B cell (primary cell): ENCODE results near the gene ATF6B. TPM values are rescaled to one million over a fixed set of nuclear protein-coding genes. Genes with fewer than 3 reads are reported as not detected.
A peak's percentile ranks its signal among the peaks of the same experiment; 100 is the strongest.

ENCODE experiments used
- ATAC-seq: fragments of 200-7000 bp; cut with Tn5 transposase; one replicate; pipeline ENCODE4 v1.10.0; 2021; ENCODE audit warnings: low read depth, mild to moderate bottlenecking, moderate number of reproducible peaks, moderate library complexity
- CTCF ChIA-PET: fragments of 350-600 bp; sonication (Branson Sonifier 250); formaldehyde crosslinking; loops from one replicate; lab custom pipeline; 2021; ENCODE audit warnings: antibody characterized with exemption, inconsistent platforms; lab: Charles Lee
- POLR2A ChIA-PET: fragments of 350-600 bp; sonication (Branson Sonifier 250); formaldehyde crosslinking; loops from one replicate; lab custom pipeline; 2021; ENCODE audit warnings: antibody characterized with exemption; lab: Charles Lee
- DNase-seq: peaks from one replicate; pipeline ENCODE4 v3.0.0; 2013
- H2AFZ ChIP-seq: 2 replicates; pipeline ENCODE4 v1.6.1; 2012; ENCODE audit warnings: mild to moderate bottlenecking, low read depth, low read length; ENCODE audit not compliant: insufficient read depth, poor library complexity, severe bottlenecking
- H3K27ac ChIP-seq, 2 donors: 1 replicate in 1 of 2; 2 replicates in 1 of 2; pipeline ENCODE4 v1.5.1; 2012 to 2013; ENCODE audit warnings: low read length in 2 of 2, mild to moderate bottlenecking in 2 of 2, moderate library complexity in 1 of 2
- H3K27me3 ChIP-seq, 4 experiments: fragments of 200-600 bp in 1 of 4; sonication (generic) in 1 of 4; replicated peaks in 1 of 4; 1 replicate in 2 of 4; 2 replicates in 2 of 4; pipeline versions ENCODE4 v1.6.1 to v1.7.0; 2013 to 2016; ENCODE audit warnings: low read length in 3 of 4, mild to moderate bottlenecking in 2 of 4, mixed read lengths in 1 of 4, moderate library complexity in 1 of 4; ENCODE audit not compliant: insufficient read depth in 4 of 4, control insufficient read depth in 3 of 4; ENCODE audit errors: control extremely low read depth in 1 of 4
- H3K36me3 ChIP-seq, 2 experiments: replicated peaks in 1 of 2; 1 replicate in 1 of 2; 2 replicates in 1 of 2; pipeline versions ENCODE4 v1.6.1 to v1.7.1; 2013; ENCODE audit warnings: low read length in 1 of 2; ENCODE audit not compliant: insufficient read depth in 2 of 2, control insufficient read depth in 1 of 2; ENCODE audit errors: control extremely low read depth in 1 of 2, extremely low read depth in 1 of 2
- H3K4me1 ChIP-seq, 2 donors: fragments of 200-600 bp in 1 of 2; sonication (generic) in 1 of 2; 1 replicate in 1 of 2; 2 replicates in 1 of 2; pipeline versions ENCODE4 v1.5.1 to v1.6.1; 2013 to 2017; ENCODE audit warnings: low read length in 2 of 2; ENCODE audit not compliant: control insufficient read depth in 2 of 2, insufficient read depth in 2 of 2
- H3K4me2 ChIP-seq: replicated peaks from 2 replicates; pipeline ENCODE3; 2012; ENCODE audit warnings: mild to moderate bottlenecking, low read depth, low read length; ENCODE audit not compliant: poor library complexity, severe bottlenecking
- H3K4me3 ChIP-seq, 5 experiments: fragments of 200-600 bp in 1 of 5; sonication (generic) in 1 of 5; 1 replicate in 3 of 5; 2 replicates in 2 of 5; pipeline versions ENCODE4 v1.5.1 to v1.7.0; 2011 to 2016; ENCODE audit warnings: low read length in 4 of 5, mild to moderate bottlenecking in 4 of 5, low read depth in 2 of 5, control low read depth in 1 of 5, moderate library complexity in 1 of 5; ENCODE audit not compliant: insufficient read depth in 1 of 5; ENCODE audit errors: control extremely low read depth in 1 of 5, extremely low read depth in 1 of 5
- H3K79me2 ChIP-seq: fragments of 200-600 bp; sonication (generic); one replicate; pipeline ENCODE4 v1.6.0; 2016; ENCODE audit warnings: low read length; ENCODE audit not compliant: control insufficient read depth, insufficient read depth
- H3K9ac ChIP-seq: fragments of 200-600 bp; sonication (generic); 2 replicates; pipeline ENCODE4 v1.6.1; 2017; ENCODE audit warnings: mild to moderate bottlenecking, low read length, moderate library complexity
- H3K9me3 ChIP-seq, 3 donors: one replicate each; pipeline versions ENCODE4 v1.6.1 to v1.7.1; 2013; ENCODE audit warnings: low read length in 2 of 3; ENCODE audit not compliant: control insufficient read depth in 2 of 3, insufficient read depth in 1 of 3; ENCODE audit errors: control extremely low read depth in 1 of 3
- H4K20me1 ChIP-seq: 2 replicates; pipeline ENCODE4 v1.6.0; 2012; ENCODE audit warnings: mild to moderate bottlenecking, low read length; ENCODE audit not compliant: insufficient read depth, control insufficient read depth, poor library complexity, severe bottlenecking
- H3K27ac Mint-ChIP-seq: one replicate; pipeline ENCODE4 v1.8.0; 2021; ENCODE audit warnings: mixed read lengths
- H3K27me3 Mint-ChIP-seq: one replicate; pipeline ENCODE4 v1.8.0; 2021; ENCODE audit warnings: mixed read lengths
- H3K4me1 Mint-ChIP-seq: one replicate; pipeline ENCODE4 v1.8.0; 2021; ENCODE audit warnings: mixed read lengths
- H3K4me3 Mint-ChIP-seq: one replicate; pipeline ENCODE4 v1.8.0; 2021; ENCODE audit warnings: mixed read lengths
- H3K9me3 Mint-ChIP-seq: one replicate; pipeline ENCODE4 v1.8.0; 2022; ENCODE audit warnings: mixed read lengths; ENCODE audit not compliant: insufficient read depth
- EZH2 ChIP-seq: IDR thresholded peaks from 2 replicates; pipeline ENCODE4 v1.6.1; 2012; ENCODE audit warnings: borderline replicate concordance, low read depth, mild to moderate bottlenecking, moderate library complexity, low read length; ENCODE audit not compliant: insufficient read depth, poor library complexity, severe bottlenecking
- whole genome bisulfite sequencing: methylation state at CpG from one replicate; pipeline ENCODE4 v1.1.5; 2013; ENCODE audit warnings: missing lambda C conversion rate; ENCODE audit not compliant: insufficient coverage; 5-methylcytosine and 5-hydroxymethylcytosine counted together
- intact Hi-C: fragments of 100-400 bp; cut with micrococcal nuclease; formaldehyde crosslinking; loops from one replicate; pipeline ENCODE4 v1.10.0; 2022
- polyA plus RNA-seq: library from polyadenylated mRNA; depleted of rRNA; stranded (reverse); fragments of >200 nt; gene quantifications from 2 replicates; pipeline ENCODE4 v1.2.3, GENCODE V29; 2012
- total RNA-seq, 2 donors: library from RNA; stranded (reverse); fragments of 120-200 nt in 1 of 2; gene quantifications; 1 replicate in 1 of 2; 2 replicates in 1 of 2; pipeline versions ENCODE4 v1.2.3 to v1.2.4, GENCODE V29; 2013 to 2022
- TF ChIP-seq, protein P1 (sequence below): fragments of 200-600 bp; IDR thresholded peaks from one replicate; pipeline ENCODE4 v1.8.0; 2022; ENCODE audit warnings: antibody characterized with exemption, mild to moderate bottlenecking

The ATF6B gene
- total and polyA plus RNA-seq, 2 donors (not counting 1 experiment from before 2014, with no cell fraction given), result 180 to 201 TPM

DNA sequence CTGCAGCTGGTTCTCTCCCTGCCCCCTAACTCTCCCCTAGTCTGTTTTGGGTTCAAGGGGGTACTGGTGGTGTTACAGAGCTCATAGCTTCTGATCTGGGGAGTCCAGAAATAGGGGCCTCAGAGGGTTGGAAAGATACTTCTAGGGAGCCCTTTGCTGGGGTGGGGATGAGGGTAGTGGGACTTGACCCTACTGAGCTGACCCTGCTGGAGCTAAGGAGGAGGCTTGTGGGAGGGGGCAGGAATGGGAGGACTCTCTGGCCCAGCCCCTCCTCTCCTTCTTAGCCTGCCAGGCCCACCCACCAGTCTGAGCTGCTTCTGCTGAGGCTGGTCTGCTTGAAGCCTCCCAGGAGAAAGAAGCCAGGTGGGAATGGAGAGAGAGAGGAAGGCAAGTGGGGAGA is 36.2 kb upstream of the ATF6B start, which contains the start of gene EGFL8:
Gene EGFL8 (plus strand): TSS at position 301 of the 400 bp plus-strand sequence. CDS start 1,571 bp downstream, outside the sequence.
- H3K4me2 ChIP-seq, result no peak within 1 kb of the TSS
- no peak within 1 kb of the TSS for H3K27ac ChIP-seq
- H3K4me1 ChIP-seq, result peaks cover 0 to 6% of the 10 kb centered on the region in 2 donors
- no peak within 1 kb of the TSS for H3K4me3 Mint-ChIP-seq
- DNase-seq, result peak; percentile 3
- H3K9me3 ChIP-seq, result no peaks in the 10 kb centered on the region
- intact Hi-C loops, result no loop called here
- no peaks in the 10 kb centered on the region for H4K20me1 ChIP-seq
- H2AFZ ChIP-seq, result no peak within 1 kb of the TSS
- ChIA-PET POLR2A (no interaction called here), CTCF (interaction anchor here (0.9 to 1.2 kb wide), 2 partner anchors 25 to 46 kb away, joined by 3 read pairs; no protein-coding TSS in a partner anchor)
- no peaks in the 10 kb centered on the region for H3K79me2 ChIP-seq
- no peak within 1 kb of the TSS for H3K27ac Mint-ChIP-seq
- no peaks in the 10 kb centered on the region for H3K27me3 Mint-ChIP-seq
- no peaks in the 10 kb centered on the region for H3K27me3 ChIP-seq
- H3K9ac ChIP-seq, result no peak within 1 kb of the TSS
- peaks cover 8% of the 10 kb centered on the region for H3K4me1 Mint-ChIP-seq
- TF ChIP-seq, protein P1, sequence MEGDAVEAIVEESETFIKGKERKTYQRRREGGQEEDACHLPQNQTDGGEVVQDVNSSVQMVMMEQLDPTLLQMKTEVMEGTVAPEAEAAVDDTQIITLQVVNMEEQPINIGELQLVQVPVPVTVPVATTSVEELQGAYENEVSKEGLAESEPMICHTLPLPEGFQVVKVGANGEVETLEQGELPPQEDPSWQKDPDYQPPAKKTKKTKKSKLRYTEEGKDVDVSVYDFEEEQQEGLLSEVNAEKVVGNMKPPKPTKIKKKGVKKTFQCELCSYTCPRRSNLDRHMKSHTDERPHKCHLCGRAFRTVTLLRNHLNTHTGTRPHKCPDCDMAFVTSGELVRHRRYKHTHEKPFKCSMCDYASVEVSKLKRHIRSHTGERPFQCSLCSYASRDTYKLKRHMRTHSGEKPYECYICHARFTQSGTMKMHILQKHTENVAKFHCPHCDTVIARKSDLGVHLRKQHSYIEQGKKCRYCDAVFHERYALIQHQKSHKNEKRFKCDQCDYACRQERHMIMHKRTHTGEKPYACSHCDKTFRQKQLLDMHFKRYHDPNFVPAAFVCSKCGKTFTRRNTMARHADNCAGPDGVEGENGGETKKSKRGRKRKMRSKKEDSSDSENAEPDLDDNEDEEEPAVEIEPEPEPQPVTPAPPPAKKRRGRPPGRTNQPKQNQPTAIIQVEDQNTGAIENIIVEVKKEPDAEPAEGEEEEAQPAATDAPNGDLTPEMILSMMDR, result no peak
- no peak for TF ChIP-seq EZH2
- H3K4me3 ChIP-seq, result no peak within 1 kb of the TSS
- ATAC-seq, result no peak
- peaks cover 0 to 5% of the 10 kb centered on the region in 2 experiments for H3K36me3 ChIP-seq
- H3K9me3 Mint-ChIP-seq, result no peaks in the 10 kb centered on the region

DNA sequence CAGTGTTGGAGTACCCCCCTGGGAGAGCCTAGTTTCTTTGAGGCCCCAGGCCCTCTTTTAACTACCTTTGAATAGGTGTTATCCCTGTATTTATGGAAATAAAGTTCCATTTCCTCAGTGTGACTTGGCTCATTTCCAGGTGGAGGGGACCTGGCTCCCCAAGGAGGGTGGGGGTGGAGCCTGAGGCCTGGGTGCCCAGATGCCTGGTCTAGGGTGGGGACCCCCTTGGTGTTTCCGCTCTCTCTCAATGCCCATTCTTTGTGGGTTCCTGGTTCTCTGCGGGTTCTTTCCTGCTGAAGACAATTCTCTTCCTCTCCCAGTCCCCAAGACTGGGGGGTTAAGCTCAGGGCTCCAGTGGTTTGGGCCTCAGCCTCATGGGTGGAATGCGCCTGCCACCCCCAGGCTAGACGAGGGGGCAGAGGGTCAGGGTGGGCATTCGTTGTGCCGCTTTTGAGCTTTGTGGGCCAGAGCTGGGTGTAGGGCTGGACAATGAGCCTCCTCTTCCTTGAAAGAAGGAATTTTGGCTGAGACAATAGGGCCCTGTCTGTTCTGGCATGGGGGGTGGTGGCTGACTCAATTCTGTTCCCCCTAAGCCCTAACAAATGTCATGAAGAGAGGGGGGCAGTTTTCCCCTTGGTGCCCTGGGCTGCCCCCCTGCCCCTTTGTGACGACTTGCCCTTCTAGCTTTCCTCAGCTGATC is 35.7 kb upstream of the ATF6B start:
- POLR2A ChIA-PET, result no interaction called here
- Mint-ChIP-seq H3K9me3 (no peaks in the 10 kb centered on the region), H3K27ac (no peak overlapping the region), H3K4me1 (peaks cover 8% of the 10 kb centered on the region), H3K4me3 (no peak overlapping the region), H3K27me3 (no peaks in the 10 kb centered on the region)
- peak; percentile 3 for DNase-seq
- Histone ChIP-seq H3K4me2 (no peak overlapping the region), H3K4me1 (peaks cover 0 to 6% of the 10 kb centered on the region in 2 donors), H3K79me2 (no peaks in the 10 kb centered on the region), H3K27me3 (no peaks in the 10 kb centered on the region), H3K36me3 (peaks cover 0 to 3% of the 10 kb centered on the region in 2 experiments), H3K9me3 (no peaks in the 10 kb centered on the region), H3K4me3 (no peak overlapping the region), H2AFZ (no peak overlapping the region), H3K27ac (no peak overlapping the region), H4K20me1 (no peaks in the 10 kb centered on the region), H3K9ac (no peak overlapping the region)
- WGBS, result 98% methylated on average over 5 of the region's 7 CpGs
- ATAC-seq, result no peak
- TF ChIP-seq, protein P1, result no peak
- no peak for TF ChIP-seq EZH2
- CTCF ChIA-PET, result interaction anchor here (0.5 to 1.2 kb wide), 3 partner anchors 25 to 478 kb away, joined by 3 read pairs; no protein-coding TSS in a partner anchor
- intact Hi-C loops, result no loop called here
